GM18873 (cell line): ENCODE results near the gene NTF4.
"Not testable (repeated sequence)": the region's sequence is repeated elsewhere in the genome, so short reads cannot be mapped to it uniquely, and the experiment has no call there.

Source experiments
- ATAC-seq: cut with Tn5 transposase; IDR thresholded peaks from one replicate; pipeline ENCODE4 v1.9.1; 2021; ENCODE audit warnings: mild to moderate bottlenecking, moderate library complexity, moderate number of reproducible peaks; ENCODE audit not compliant: unreplicated experiment, low FRiP score

Gene NTF4

DNA sequence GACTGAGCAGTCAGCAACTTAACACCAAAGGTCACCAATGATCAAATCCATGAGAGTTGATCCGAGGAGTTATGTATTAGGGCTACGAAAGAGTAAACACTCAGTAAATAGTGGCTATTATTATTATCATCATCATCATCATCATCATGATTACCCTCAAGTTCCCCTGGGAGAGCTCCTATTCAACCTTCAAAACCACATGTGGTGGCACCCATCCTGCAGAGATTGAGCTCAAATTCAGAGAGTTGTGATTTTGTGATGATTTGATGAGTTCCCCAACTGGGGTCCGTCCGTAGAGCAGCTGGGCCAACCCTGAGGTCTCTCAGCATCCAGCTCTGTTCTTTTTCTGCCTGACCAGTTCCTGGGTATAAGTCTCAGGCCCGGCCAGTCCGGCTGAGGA is 39.5 kb downstream of the NTF4 start:
- ATAC-seq: not testable (repeated sequence)

DNA sequence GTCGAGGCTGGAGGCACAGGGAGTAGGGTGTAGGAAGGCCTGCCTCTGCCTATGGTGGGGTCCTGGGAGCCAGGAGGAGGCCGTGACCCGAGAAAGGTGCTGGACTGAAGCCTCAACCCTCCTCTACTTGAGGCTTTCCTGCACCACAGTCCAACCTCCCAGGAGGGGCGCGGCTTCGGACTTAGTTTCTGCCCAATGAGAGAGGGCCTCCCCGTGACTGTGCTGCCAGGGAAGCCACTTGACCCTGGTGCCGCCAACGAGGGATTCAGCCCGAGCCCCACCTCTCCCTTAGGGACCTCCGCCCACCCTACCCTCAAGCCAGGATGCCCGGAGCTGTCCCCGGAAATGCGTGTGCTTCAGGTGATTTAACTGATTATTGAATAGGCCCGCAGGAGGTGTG is 40.4 kb downstream of the NTF4 start, which contains the start of gene CGB3:
Gene CGB3 (minus strand): TSS at position 101 of the 400 bp plus-strand sequence. CDS start 362 bp downstream, outside the sequence.
- not testable (repeated sequence) for ATAC-seq

DNA sequence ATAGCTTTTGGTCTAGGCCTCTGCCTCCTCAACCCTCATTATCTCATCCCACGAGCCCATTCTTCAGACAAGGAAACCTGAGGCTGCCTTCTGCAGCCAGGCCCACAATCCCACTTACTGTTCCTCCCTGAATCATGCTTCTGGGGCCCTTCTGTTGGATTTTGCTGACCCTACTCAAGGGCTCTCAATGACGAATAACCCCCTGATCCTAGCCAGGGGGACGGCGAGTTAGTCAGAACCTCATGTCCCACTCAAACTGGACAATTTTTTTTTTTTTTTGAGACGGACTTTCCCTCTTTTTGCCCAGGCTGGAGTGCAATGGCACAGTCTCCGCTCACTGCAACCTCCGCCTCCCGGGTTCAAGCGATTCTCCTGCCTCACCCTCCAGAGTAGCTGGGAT is 42.5 kb downstream of the NTF4 start:
- ATAC-seq: no peak

DNA sequence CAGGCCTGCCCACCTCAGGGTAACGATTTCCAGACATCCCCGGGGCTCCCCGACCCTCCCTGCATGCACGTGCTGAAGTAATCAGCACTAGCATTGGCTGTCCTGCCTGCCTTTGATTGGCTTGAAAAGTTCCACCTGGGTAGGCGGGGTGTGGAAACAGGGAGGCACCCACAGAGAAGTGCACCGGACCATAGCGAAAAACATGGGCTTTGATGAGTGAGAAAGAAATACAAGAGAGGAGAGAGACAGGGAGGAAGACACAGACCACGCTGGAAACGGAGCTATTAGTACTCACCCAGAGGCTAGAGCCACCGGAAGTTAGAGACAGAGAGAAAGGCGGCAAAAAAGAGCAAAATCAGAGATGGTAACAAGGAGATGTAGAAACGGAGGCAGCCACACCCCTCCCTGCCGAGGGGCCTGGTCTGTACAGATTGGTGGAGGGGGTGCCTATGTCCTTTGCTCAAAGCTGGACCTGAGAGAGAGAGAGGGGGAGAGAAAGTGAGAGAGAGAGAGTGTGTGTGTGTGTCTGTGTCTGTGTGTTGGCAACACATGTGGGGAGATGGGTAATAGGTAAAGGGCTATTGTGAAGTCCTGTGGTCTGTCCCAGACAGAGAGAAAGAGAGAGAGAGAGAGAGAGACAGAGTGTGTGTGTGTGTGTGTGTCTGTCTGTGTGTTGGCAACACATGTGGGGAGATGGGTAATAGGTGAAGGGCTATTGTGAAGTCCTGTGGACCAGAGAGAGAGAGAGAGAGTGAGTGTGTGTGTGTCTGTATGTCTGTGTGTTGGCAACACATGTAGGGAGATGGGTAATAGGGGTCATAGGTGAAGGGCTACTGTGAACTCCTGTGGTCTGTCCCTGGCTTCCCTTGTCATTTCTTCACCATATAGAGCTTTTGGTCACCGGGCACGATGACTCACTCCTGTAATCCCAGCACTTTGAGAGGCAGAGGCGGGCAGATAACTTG is 43.4 kb downstream of the NTF4 start:
- ATAC-seq: no peak

DNA sequence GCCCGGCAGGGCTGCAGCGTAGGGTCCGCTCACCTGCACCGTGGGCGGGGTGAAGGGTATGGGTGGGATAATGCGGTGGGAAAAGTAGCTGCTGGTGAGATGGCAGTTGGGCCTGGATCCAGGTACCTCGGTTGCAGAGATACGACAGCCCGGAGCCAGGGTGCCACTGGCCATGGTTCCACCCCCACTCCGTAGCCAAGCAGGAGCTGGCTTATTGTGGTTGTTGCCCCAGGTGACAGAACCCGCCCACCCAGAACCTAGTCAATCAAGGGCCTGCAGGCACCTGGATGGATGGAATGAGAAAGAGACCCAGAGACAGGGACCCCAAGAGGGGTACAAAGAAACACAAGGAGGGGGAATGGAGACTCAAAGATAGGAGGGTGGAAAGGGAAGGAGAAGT is 44.3 kb downstream of the NTF4 start:
- no peak for ATAC-seq

DNA sequence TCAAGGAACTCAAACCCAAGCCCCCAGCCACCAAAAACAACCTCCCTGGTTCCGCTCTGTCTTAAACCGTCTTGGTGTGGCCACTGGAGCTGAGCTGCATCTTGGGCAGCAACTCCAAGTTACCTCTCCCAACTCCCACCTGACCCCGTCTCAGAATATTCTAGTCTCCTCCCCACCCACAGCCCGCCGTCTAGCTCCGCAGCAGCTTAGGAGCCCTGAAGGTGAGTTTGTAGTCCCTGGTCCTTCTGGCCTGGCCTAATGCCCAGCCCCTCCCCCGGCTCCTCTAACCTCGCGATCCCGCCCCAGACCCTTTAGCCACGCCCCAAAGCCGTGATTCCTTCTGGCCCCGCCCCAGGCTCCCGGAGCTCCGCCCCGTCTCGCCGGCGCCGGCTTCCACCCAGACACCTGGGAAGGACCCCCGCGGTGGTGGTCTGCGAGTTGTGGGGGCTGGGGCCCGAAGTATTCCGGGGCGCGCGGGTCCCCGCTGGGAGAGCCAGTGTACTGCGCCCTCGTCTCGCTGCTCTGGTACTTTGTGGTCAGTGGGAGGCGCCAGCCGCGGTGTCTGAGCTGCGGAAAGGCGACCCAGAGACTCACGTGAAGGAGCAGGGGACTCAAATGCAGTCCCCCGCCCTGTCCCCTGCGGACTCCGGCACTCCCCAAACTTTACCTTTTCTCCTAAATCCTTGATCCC is 45.2 kb downstream of the NTF4 start:
- ATAC-seq: no peak

DNA sequence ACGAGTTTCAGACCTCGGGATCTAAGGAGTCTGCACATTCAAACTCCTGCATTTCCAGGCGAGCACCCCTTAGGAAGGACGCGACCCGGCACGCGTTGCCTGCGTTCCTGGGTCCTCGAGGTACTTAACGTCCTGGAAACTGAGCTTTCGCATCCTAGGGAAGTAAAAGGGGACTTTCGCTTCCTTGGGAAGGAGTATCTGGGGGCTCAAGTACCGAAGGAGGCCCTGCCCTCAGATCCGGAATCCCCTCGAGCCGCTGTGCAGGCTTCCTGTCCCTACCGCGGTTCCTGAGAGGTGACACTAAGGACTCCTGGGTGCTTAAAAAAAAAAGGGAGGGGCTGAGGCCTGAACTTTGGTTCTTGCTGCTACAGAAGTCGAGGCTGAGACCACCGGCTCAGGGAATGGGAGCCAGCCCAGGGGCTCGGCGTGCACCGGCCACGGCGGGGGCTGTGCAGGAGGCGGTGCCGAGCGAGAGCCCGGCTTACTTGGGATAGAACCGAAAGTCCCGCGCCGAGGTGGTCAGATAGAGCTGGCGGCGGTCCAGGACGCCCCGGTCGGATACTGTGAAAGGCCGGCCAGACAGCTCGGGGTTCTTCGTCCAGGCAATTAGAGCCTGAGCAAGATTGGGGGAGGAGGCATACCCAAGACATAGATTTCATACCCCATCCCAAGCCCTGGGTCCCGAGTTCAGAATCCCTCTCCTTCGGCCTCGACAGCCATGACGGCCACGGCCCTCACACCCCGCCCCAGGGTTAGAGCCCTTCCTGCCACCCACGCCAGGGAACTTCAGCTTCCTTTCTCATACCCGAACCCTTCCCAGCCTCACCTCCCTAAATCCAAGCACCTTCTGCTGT is 46.0 kb downstream of the NTF4 start:
- not testable (repeated sequence) for ATAC-seq

DNA sequence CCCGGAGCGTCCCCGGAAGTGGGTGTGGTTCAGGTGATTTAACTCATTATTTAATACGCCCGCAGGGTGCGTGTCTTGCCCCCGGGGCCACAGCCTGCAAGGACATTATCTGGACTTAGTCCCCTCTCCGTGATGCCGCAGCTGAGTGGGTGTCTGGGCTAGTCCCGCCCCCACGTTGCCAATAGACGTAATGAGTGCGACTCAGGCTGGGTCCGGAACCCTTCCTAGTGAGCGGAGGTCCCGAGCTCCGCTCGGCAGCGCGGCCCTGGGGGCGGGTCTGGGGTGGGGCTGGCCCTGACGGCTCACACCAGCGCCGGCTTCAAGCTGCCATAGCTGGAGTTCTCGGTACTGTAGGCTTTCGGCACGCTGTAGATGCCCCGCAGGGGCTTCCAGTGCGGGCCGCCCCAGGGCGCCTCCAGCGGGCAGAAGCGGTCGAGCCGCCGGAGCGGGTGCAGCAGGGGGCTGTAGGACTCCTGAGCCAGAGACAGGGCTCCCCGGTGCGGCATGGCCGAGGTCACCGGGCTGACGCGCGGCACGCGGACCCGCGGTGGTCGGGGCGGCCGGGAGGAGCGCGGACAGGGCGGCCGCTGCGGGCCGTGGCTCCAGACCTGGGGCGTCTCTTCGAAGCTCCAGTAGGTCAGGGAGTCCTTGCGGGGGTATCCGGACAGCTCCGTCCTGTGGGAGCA is 46.8 kb downstream of the NTF4 start:
- no peak for ATAC-seq

DNA sequence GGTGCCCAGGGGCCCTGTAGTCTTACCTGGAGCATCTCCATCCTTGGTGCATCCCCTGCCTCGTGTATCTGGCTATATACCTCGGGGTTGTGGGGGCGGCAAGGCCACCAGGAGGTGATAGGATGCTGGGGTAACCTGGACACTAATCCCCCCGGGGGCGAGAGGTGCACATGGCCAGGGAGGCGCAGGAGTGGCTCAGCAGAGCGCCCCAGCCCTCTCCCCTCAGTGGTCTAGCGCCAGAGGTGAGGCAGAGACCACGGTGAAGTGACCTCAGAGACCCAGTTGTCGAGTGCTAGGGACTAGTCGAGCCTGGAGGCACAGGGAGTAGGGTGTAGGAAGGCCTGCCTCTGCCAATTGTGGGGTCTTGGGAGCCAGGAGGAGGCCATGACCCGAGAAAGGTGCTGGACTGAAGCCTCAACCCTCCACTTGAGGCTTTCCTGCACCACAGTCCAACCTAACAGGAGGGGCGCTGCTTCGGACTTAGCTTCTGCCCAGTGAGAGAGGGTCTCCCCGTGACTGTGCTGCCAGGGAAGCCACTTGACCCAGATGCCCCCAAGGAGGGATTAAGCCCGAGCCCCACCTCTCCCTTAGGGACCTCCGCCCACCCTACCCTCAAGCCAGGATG is 47.5 kb downstream of the NTF4 start, which contains the start of gene LHB:
Gene LHB (minus strand): TSS at position 51 of the 625 bp plus-strand sequence. CDS start 10 bp downstream, at position 41.
- no peak for ATAC-seq

DNA sequence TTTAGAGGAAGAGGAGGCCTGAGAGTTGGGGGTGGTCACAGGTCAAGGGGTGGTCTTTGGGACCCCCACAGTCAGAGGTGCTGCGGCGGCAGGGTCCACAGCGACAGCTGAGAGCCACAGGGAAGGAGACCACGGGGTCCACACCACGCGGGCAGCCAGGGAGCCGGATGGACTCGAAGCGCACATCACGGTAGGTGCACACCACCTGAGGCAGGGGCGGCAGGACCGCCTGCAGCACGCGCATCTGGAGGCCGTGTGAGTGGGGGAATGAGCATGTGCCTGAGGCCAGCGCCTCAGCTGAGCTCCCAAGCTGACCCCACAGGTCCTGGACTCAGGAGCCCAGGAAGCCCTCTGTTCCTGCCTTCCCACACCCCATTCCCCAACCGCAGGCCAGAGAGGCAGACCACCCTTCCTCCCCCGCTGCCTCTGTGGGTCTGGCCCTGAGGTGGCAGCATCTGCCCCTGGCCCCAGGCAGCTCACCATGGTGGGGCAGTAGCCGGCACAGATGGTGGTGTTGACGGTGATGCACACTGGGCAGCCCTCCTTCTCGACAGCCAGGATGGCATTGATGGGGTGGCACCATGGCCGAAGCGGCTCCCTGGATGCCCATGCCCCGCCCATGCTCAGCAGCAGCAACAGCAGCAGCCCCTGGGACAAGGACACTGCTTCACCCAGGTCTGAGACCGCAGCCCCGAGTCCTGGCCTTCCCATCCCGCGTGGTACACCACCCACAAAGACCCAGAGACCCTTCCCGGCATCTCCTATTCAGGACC is 48.4 kb downstream of the NTF4 start:
- ATAC-seq: no peak

DNA sequence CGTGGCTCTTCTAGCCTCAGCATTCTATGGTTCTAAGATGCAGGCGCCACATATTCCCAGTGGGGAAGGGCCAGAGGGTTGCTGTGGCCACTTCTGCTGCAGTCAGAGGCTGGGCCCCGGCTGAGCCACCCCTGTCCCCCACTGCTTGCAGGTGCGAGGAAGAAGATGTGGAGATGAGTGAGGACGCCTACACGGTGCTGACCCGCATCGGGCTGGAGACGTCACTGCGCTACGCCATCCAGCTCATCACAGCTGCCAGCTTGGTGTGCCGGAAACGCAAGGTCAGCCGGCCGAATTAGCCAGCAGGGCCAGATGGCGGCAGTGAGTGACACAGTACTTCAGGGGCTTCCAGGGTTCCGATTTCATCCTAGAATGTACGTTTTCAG is 49.8 kb downstream of the NTF4 start:
- no peak for ATAC-seq

DNA sequence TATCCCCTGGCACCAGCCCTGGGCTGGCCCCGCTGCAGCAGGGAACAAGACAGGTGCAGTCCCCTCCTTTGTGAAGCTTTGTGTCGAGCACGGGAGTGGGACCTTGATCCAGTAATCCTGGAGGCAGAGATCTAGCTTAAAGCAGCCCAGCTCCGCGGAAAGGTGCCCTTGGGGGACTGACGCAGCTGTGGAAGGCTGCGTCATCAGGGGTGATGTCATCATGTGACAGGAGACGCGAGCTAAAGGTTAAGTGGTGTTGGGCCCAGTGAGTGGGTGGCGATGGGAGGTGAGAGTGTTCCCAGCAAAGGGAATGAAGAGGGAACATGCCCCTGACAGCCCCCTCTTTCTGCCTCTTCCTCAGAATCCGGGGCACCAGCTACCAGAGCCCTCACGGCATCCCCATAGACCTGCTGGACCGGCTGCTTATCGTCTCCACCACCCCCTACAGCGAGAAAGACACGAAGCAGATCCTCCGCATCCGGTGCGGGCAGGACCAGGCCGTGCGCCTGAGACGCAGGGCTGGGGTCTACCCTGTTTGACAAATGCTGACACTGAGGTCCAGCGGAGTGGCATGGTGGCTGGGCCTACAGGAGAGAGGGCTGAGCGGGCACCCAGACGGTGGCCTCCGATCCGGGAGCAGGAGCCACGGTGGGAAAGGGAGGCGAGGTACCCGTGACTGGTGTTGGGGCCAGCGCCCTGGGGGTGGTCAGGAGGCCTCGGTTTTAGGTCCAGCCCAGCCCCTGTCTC is 50.3 kb downstream of the NTF4 start:
- no peak for ATAC-seq

DNA sequence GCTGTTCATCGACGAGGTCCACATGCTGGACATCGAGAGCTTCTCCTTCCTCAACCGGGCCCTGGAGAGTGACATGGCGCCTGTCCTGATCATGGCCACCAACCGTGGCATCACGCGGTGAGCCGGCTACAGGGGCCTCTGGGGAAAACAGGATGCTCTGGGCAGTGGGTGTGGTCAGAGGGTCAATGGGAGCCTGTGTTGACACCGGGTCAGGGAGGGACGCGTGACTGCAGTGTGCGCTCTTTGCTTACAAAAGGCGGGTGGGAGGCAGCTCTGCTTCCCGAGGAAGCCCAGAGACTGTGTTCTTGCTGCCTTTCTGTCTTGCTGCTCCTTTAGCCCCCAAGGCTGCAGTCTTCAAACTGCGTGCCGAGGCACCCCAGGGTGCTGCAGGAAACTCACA is 53.4 kb downstream of the NTF4 start:
- ATAC-seq: no peak
